NOMO-1 (cell line): ENCODE measurements around the gene RHOH.
"Not testable (repeated sequence)": the region's sequence is repeated elsewhere in the genome, so short reads cannot be mapped to it uniquely, and the experiment has no call there.

Experiments used
- DNase-seq, 2 experiments: peaks; one replicate each; lab custom pipeline; 2025; ENCODE audit not compliant: unreplicated experiment in 2 of 2; lab: John Stamatoyannopoulos, UW

Gene RHOH

GRCh38 chr4:40289366-40290188 lies 92.7 kb downstream of the RHOH start:
- DNase-seq: peak; percentile 49 to 57

GRCh38 chr4:40290611-40291186 lies 93.9 kb downstream of the RHOH start:
- DNase-seq: peak in 1 of 2 experiments; percentile 8

GRCh38 chr4:40292313-40292759 lies 95.5 kb downstream of the RHOH start:
- no peak for DNase-seq

GRCh38 chr4:40294339-40294738 lies 97.5 kb downstream of the RHOH start:
- no peak for DNase-seq

GRCh38 chr4:40295030-40295429 lies 98.2 kb downstream of the RHOH start:
- DNase-seq: not testable (repeated sequence)

GRCh38 chr4:40295572-40295971 lies 98.7 kb downstream of the RHOH start:
- DNase-seq: no peak
